ENCODE measurements around the gene BTBD16.
A peak's percentile ranks its signal among the peaks of the same experiment; 100 is the strongest.

The BTBD16 gene

GRCh38 chr10:122374237-122374858 lies 103.3 kb downstream of the BTBD16 start, which contains the start of gene PLEKHA1:
TSS of gene PLEKHA1 (plus strand) at chr10:122374708. CDS start at chr10:122393201, 18,493 bp downstream.
- peak; percentile 75 for DNase-seq (ENCODE audit: low spot score)

GRCh38 chr10:122374859-122375678 lies 104.0 kb downstream of the BTBD16 start:
- peak; percentile 32 for DNase-seq (ENCODE audit: low spot score)

- no peak for DNase-seq (ENCODE audit: low spot score)
Measured at GRCh38 chr10:122375679-122376160, 104.6 kb downstream of the BTBD16 start.

DNA sequence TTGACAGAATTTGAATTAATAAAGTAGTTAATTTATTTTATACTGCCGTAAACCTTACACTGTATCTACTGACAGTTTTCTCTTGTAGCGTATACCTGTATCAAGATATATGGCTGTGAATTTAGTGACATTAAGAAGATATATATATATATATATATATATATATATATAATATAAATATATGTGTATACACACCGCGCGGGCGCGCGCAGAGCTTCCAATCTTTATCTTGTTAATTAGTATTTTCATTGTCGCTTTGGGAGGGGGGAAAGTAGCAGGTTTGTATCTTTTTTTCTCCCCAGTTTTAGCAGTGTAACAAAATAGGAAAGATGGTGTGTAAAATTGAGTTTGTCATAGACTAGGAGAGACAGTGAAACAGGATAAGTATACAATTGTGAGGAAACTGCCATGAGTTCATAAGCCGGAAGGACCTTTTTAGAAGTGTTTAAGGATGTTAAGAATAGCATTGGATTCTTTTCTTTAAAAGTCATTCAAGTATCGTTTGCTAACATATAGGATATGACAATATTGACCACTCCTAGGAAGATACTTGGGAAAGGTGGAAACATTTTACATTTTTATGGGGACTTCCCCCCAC lies 105.4 kb downstream of the BTBD16 start:
- DNase-seq (ENCODE audit: low spot score), result no peak

GRCh38 chr10:122379041-122379440 lies 107.9 kb downstream of the BTBD16 start:
- DNase-seq (ENCODE audit: low spot score), result no peak

- no peak for DNase-seq (ENCODE audit: low spot score)
Measured at GRCh38 chr10:122379537-122379936, 108.4 kb downstream of the BTBD16 start.

DNA sequence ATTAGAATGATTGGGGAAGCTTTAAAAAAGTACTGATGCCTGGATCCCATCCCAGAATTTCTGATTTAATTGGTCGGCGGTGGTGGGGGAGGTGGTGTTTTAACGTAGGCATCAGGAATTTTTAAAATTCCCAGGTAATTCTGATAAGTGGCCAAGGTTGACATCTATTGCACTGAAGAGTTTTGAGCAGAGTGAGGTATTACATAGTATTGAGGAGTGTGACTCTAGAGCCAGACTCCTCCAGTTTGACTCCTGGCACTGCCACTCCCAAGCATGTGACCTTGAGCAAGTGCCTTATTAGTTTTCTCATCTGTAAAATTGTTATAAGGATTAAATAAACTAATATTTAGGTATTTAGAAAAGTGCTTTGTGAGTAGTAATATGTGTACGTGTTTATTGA lies 109.6 kb downstream of the BTBD16 start:
- DNase-seq (ENCODE audit: low spot score), result no peak

- no peak for DNase-seq (ENCODE audit: low spot score)
Measured at GRCh38 chr10:122381680-122382079, 110.6 kb downstream of the BTBD16 start.

- DNase-seq (ENCODE audit: low spot score), result no peak
Measured at GRCh38 chr10:122386514-122386913, 115.4 kb downstream of the BTBD16 start.

GRCh38 chr10:122387572-122387971 lies 116.5 kb downstream of the BTBD16 start:
- no peak for DNase-seq (ENCODE audit: low spot score)
